ENCODE measurements around the gene GRM8.
"Not testable (repeated sequence)": the region's sequence is repeated elsewhere in the genome, so short reads cannot be mapped to it uniquely, and the experiment has no call there.

DNA sequence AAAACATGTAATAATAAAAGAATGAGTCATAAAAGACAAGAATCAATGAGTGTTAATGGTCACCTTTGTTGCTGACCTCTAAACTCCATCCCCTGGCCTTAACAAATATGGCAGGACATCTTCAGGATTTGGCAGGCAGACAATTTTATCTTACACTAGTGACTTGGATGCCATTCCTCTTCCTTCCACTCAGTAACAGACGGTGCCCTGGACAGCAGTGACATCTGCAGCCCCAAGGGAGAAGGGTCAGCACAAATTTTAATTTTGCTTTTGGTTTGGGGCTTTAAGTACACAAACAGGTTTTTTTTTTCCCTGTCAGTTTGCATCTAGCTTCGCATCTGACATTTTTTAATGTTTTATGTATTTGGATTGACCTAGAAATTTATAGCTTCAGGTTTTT lies 370.8 kb downstream of the GRM8 start:
- TF ChIP-seq CTCF, POLR2A, POLR2AphosphoS5 (IDR thresholded peaks at IDR 0.05): not testable (repeated sequence)

Measured in suprapubic skin (tissue), 4 donors.